ENCODE measurements around the gene PRPH2.
"Not testable (repeated sequence)": the region's sequence is repeated elsewhere in the genome, so short reads cannot be mapped to it uniquely, and the experiment has no call there.

PRPH2 gene

GRCh38 chr6:42702200-42702599, 20.2 kb downstream of the PRPH2 start:
- in situ Hi-C loops (cut with MboI; ENCODE audit: low sequenced_read_pairs) = no loop called here

- in situ Hi-C loops (cut with MboI; ENCODE audit: low sequenced_read_pairs) = no loop called here
Measured at GRCh38 chr6:42698217-42698616, 24.2 kb downstream of the PRPH2 start.

GRCh38 chr6:42697268-42697655, 25.1 kb downstream of the PRPH2 start:
- in situ Hi-C loops (cut with MboI; ENCODE audit: low sequenced_read_pairs) = no loop called here

- in situ Hi-C loops (cut with MboI; ENCODE audit: low sequenced_read_pairs) = no loop called here
Measured at GRCh38 chr6:42696526-42697267, 25.7 kb downstream of the PRPH2 start.

GRCh38 chr6:42694586-42694985, 27.8 kb downstream of the PRPH2 start:
- in situ Hi-C loops (cut with MboI; ENCODE audit: low sequenced_read_pairs) = no loop called here

GRCh38 chr6:42693725-42694323, 28.6 kb downstream of the PRPH2 start:
- in situ Hi-C loops (cut with MboI; ENCODE audit: low sequenced_read_pairs) = no loop called here

GRCh38 chr6:42692137-42692911, 30.1 kb downstream of the PRPH2 start:
- in situ Hi-C loops (cut with MboI; ENCODE audit: low sequenced_read_pairs) = no loop called here

GRCh38 chr6:42690872-42691271, 31.5 kb downstream of the PRPH2 start:
- in situ Hi-C loops (cut with MboI; ENCODE audit: low sequenced_read_pairs) = no loop called here

GRCh38 chr6:42690151-42690702, 32.2 kb downstream of the PRPH2 start:
- in situ Hi-C loops (cut with MboI; ENCODE audit: low sequenced_read_pairs) = no loop called here

- in situ Hi-C loops (cut with MboI; ENCODE audit: low sequenced_read_pairs) = no loop called here
Measured at GRCh38 chr6:42689371-42689770, 33.0 kb downstream of the PRPH2 start.

GRCh38 chr6:42688281-42688680, 34.1 kb downstream of the PRPH2 start:
- in situ Hi-C loops (cut with MboI; ENCODE audit: low sequenced_read_pairs) = no loop called here

GRCh38 chr6:42679358-42679757, 43.0 kb downstream of the PRPH2 start:
- in situ Hi-C loops (cut with MboI; ENCODE audit: low sequenced_read_pairs) = no loop called here

GRCh38 chr6:42674780-42675179, 47.6 kb downstream of the PRPH2 start:
- in situ Hi-C loops (cut with MboI; ENCODE audit: low sequenced_read_pairs) = no loop called here

- in situ Hi-C loops (cut with MboI; ENCODE audit: low sequenced_read_pairs) = not testable (repeated sequence)
Measured at GRCh38 chr6:42674368-42674767, 48.0 kb downstream of the PRPH2 start.

GRCh38 chr6:42664718-42665117, 57.7 kb downstream of the PRPH2 start:
- in situ Hi-C loops (cut with MboI; ENCODE audit: low sequenced_read_pairs) = loop anchor here (10.0 kb wide), 1 partner anchor 210 kb away; the partner anchor contains the start of gene RPL7L1

- in situ Hi-C loops (cut with MboI; ENCODE audit: low sequenced_read_pairs) = loop anchor here (10.0 kb wide), 1 partner anchor 213 kb away; the partner anchor contains the start of gene RPL7L1
Measured at GRCh38 chr6:42661540-42662153, 60.8 kb downstream of the PRPH2 start.

- in situ Hi-C loops (cut with MboI; ENCODE audit: low sequenced_read_pairs) = loop anchor here (10.0 kb wide), 1 partner anchor 215 kb away; the partner anchor contains the start of gene RPL7L1
Measured at GRCh38 chr6:42659806-42660205, 62.6 kb downstream of the PRPH2 start.

GRCh38 chr6:42653851-42654250, 68.5 kb downstream of the PRPH2 start:
- in situ Hi-C loops (cut with MboI; ENCODE audit: low sequenced_read_pairs) = no loop called here

- in situ Hi-C loops (cut with MboI; ENCODE audit: low sequenced_read_pairs) = no loop called here
Measured at GRCh38 chr6:42652024-42652746, 70.2 kb downstream of the PRPH2 start.
